GM12873 (cell line): ENCODE measurements around the gene CDH4.

Source experiments
- TF ChIP-seq, protein P1 (sequence below): IDR thresholded peaks from 2 replicates; pipeline ENCODE4 v1.5.1; 2012; ENCODE audit warnings: low read depth, mild to moderate bottlenecking, moderate library complexity, low read length, control low read depth; ENCODE audit not compliant: insufficient read depth; ENCODE audit errors: missing control alignments

CDH4 gene

GRCh38 chr20:61776491-61777075 is 524.5 kb downstream of the CDH4 start:
- TF ChIP-seq, protein P1, sequence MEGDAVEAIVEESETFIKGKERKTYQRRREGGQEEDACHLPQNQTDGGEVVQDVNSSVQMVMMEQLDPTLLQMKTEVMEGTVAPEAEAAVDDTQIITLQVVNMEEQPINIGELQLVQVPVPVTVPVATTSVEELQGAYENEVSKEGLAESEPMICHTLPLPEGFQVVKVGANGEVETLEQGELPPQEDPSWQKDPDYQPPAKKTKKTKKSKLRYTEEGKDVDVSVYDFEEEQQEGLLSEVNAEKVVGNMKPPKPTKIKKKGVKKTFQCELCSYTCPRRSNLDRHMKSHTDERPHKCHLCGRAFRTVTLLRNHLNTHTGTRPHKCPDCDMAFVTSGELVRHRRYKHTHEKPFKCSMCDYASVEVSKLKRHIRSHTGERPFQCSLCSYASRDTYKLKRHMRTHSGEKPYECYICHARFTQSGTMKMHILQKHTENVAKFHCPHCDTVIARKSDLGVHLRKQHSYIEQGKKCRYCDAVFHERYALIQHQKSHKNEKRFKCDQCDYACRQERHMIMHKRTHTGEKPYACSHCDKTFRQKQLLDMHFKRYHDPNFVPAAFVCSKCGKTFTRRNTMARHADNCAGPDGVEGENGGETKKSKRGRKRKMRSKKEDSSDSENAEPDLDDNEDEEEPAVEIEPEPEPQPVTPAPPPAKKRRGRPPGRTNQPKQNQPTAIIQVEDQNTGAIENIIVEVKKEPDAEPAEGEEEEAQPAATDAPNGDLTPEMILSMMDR: no peak

DNA sequence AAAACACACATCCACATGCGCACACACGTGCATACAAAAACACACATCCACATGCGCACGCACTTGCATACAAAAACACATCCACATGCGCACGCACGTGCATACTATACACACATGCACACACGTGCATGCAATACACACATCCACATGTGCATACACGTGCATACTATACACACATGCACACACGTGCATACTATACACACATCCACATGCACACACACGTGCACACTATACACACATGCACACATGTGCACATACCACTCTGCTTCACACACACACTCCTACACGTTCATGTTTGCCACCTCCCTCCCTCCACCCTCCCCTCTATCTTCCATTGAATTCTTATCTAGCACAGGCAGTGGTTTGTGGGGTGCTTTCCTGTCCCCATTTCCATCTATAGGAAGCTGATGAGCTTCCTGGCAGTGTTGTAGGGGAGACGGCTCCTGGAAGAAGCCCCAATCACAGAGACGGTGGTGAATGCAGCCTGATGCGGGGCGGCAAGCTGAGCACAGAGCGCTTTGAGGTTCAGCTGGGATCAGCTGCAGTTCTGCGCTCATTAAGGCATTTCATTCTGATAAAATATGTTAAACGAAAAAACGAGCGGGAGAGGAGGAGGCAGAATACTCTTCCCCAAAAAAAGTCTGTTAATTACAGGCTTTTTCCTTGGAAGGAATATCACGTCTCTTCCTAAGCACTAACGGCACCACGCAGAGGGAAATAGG is 525.9 kb downstream of the CDH4 start:
- TF ChIP-seq, protein P1: no peak

DNA sequence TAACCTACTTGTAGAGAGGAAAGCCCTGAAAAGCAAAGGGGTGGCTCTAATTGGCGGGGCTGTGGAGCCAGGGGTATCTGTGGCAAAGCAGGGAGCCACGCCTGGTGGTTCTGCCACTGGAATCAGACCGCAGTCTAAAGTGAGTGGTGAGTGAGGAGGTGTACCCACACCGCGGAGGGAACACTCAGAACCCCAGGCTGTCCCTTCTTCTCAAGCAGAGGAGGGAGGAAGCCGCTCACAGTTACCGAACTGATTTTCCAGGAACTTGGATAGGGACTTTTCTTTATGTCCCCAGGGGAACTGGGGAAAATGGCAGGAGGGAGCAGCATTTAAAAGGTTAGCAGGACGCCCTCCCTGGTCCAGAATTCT is 526.4 kb downstream of the CDH4 start:
- TF ChIP-seq, protein P1: no peak

- TF ChIP-seq, protein P1: no peak
Observed at GRCh38 chr20:61779176-61779965, 527.3 kb downstream of the CDH4 start.

DNA sequence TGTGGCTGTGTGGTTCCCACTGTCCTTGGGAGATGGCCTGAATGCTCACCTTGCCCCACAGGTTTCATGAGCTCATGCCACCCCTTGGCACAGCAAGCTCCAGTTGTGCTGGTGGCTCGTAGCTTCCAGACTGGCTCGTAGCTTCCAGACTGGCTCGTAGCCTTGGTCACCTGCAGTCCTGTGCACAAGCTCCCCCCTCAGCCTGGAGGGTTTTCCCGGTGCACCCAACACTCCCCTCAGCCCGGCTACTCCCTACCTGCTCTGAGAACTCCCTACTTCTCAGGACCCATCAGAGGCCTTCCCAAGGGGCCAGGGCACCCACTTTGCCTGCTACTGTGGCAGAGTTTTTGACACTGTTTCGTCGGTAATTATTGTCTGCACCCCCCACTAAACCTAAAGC is 528.0 kb downstream of the CDH4 start:
- TF ChIP-seq, protein P1: no peak

DNA sequence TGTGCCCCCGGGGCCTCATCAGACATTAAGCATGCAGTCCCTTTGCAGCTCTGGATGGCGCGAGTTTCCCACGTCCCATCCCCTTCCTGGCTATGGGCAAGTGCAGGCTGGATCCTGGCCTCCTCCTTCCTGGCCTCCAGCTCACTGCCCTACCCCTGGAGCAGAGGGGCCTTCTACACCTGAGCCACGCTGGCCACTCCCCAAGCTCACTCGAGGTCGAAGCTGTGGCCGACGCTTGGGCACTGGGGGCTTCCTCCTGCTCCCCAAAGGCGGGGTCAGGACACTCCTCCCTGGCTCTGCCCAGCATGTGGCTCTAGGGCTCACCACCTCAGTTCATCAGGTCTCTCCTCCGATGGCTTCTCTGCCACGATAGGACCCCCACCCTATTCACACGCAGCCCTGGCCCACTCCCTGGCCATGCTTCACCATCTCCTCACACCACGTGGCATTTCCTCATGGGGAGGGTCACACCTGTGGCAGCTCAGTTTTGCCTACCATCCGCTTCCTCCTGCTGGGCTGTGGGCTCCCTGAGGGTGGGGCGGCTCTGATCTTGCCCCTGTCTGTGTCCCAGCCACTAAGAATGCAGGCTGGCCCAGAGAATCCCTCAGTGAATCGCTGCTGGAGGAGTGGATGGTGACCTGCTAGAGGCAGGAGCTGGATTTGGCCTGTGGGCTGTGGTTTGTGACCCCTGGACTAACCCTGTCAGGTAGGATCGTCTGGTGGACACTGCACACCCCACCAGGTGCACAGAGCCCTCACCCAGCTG is 532.9 kb downstream of the CDH4 start:
- TF ChIP-seq, protein P1: no peak

DNA sequence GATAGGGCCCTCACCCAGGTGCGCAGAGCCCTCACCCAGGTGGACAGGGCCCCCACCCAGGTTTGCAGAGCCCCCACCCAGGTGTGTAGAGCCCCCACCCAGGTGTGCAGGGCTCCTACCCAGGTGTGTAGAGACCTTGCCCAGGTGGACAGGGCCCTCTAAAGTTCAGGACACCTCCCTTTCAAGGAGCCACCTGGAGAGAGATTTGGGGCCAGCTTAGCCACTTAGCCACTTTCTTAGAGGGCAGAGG is 533.4 kb downstream of the CDH4 start:
- TF ChIP-seq, protein P1: no peak
